Adipose tissue (tissue), 3 donors: ENCODE measurements around the gene POLRMT. TPM values are rescaled to one million over a fixed set of nuclear protein-coding genes. Genes with fewer than 3 reads are reported as not detected.

Source experiments
- H3K27ac ChIP-seq: one replicate; pipeline ENCODE4 v1.5.1; 2013; ENCODE audit warnings: low read depth, low read length
- WGBS, 3 donors: extraction: QIAGEN DNeasy Blood & Tissue Kit; methylation state at CpG; one replicate each; pipeline ENCODE4 v1.1.7; 2013; 5-methylcytosine and 5-hydroxymethylcytosine counted together
- polyA plus RNA-seq, 3 donors: library from polyadenylated mRNA; stranded (reverse); fragments of 200-250 nt; gene quantifications; one replicate each; pipeline ENCODE4 v1.2.3, GENCODE V29; 2013
- donor health status: healthy with polysubstance abuse.
- donor health status: Bipolar disorder and iron deficiency.
- donor health status: healthy.

POLRMT gene
- polyA plus RNA-seq, 3 donors, result 31.0 to 58.5 (median 35.9) TPM

GRCh38 chr19:577439-578392, 55.6 kb downstream of the POLRMT start:
- 90 to 92% (median 90%) methylated on average over 53 to 66 of the region's 66 CpGs for WGBS, 3 donors
- H3K27ac ChIP-seq, result no peak overlapping the region

GRCh38 chr19:576768-577438, 56.4 kb downstream of the POLRMT start:
- 79 to 82% (median 81%) methylated on average over 28 of the region's 28 CpGs for WGBS, 3 donors

DNA sequence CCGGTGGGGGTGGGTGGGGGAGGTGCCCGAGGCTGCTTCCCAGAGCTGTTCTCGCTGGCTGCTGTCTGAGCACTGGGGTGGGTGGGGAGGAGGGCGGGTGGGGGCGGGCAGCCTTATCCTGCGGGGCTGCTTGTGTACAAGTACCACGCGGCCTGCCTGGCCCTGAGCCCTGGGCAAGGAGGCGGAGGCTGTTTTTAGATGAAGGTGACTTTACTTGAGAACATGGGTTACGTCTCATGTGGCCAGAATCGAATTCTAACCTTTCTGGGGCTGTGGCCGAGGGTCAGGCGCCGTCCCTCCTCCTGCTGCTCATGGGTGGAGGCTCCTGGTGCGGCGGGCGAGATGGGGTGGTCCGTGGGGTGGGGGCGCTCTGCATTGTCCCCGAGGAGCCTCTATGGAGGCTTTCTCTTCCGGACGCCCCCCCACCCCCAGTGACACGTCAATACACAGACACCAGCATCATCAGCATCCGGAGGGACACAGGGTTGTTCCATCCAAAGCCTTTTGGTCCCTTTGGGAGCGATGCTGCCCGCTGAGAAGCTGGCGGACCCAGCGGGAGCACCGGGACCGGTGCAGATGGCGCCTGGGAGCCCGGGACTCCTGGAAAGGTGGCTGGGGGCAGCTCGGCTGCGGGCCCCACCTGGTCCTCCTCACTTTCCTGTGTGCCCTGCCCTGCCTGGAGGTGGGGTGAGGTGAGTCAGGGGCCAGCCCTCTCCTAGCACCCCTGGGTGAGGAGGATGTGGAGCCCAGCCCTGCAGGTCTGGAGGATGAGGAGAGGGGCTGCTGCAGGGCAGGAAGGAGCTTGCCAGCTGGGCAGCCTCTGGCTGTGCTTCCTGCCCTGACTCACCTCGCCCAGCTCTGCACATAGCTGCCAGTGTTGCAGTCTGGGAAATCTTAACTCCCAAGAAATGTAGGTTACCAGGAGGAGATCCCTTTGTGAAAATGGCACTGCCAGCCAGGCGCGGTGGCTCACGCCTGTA, 57.5 kb downstream of the POLRMT start:
- no peak overlapping the region for H3K27ac ChIP-seq

More at GRCh38 chr19:576768-577438, 56.4 kb downstream of the POLRMT start:
- no peak overlapping the region for H3K27ac ChIP-seq

DNA sequence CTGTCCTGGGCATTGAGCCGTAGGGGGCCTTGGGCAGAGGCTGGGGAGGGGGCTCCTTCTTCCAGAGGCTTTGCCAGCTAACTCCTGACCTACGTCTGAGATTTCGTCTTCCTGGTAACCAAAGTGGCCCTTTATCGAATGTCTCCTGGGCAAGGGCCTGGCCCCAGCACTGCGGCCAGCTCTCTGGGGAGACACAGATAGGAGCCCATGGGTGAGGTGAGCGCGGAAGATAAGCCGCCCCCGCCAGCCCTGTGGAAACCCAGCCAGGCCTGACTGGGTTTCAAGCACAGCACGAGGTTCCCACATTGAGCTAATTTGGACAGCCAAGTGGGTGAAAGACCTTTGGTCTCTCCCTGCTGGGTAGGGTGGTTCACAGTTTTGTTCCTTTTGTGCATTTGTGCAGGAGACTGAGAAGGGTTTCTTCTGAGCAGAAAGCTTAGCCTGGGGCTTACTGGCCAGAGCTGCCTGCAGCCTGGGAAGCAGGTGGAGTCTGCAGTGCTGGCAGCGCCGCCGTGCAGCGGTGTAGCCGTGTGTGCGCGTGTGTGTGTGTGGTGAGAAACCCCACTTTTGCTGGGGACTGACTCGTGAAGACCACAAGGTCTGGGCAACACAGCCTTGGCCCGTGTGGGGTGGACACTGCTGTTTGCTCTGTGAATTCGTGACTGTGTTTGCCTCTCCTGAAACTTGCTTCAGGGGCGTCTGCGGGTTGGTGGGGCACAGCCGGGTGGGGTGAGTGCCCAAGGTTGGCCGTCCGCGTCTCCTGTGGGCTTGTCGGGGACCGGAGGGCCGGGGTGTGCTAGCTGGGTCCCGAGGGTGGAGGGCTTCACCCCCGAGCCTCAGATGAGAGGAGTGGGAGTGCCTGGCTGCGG, 58.4 kb downstream of the POLRMT start:
- 17 to 50% (median 43%) methylated on average over 32 of the region's 32 CpGs for whole genome bisulfite sequencing, 3 donors

More for the DNA sequence above, 57.5 kb downstream of the POLRMT start:
- WGBS, 3 donors, result 39 to 64% (median 55%) methylated on average over 37 to 38 of the region's 38 CpGs

DNA sequence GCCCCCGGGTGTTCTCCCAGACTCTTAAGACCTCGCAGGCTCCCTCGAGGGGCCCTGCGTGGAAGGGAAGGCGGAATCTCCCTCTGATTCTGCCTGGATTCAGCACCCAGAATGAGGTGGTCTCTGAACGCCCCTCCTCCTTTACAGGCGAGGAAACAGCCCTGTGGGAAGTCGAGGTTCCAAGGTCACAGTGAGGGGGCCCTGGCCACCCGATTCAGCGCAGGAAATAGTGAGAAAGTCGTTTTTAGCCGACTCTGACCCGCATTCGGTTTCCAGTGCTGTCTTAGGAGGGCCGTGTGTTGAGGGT, 59.9 kb downstream of the POLRMT start:
- H3K27ac ChIP-seq, result no peak overlapping the region
- WGBS, 3 donors, result 3 to 4% (median 3%) methylated on average over 15 of the region's 15 CpGs

More for the DNA sequence above, 58.4 kb downstream of the POLRMT start:
- H3K27ac ChIP-seq, result no peak overlapping the region

DNA sequence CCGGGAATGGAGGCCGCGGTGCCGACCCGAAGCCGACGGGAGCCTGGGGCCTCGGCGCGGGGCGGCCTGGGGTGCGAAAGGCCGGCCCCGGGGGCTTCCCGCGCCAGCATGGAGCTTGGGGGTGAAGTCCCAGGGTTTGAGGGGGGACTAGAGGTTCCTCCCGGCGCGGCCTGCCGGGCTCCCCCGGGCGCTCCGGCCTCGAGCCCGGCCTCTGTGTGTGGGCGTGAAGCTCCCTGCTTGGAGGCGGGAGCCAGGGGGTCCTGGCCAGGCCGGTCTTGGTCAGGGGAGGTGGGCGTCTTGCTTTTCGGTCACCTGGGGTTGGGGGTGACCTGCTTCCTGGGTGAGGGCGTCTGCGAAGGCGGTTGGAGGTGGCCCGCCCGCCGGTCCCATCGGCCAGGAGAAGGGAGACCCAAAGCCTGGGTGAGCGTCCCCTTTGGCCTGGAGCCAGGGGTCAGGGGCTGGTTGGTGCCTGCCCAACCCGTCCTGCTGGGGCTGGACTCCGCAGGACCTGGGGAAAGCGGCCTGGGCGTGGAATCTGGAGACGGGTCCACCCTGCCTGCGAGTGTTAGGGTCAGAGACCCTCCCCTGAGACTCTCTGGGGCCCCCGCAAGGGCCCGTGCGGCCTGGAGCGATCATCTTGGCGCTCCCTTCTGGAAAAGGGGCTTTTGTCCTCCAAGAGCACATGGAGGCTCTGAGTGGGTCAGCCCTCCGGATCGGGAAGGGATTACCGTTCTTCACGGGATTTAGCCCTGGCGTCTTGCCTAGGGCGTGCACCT, 60.4 kb downstream of the POLRMT start:
- no peak overlapping the region for H3K27ac ChIP-seq
- WGBS, 3 donors, result 0 to 1% (median 0%) methylated on average over 51 to 55 of the region's 55 CpGs

DNA sequence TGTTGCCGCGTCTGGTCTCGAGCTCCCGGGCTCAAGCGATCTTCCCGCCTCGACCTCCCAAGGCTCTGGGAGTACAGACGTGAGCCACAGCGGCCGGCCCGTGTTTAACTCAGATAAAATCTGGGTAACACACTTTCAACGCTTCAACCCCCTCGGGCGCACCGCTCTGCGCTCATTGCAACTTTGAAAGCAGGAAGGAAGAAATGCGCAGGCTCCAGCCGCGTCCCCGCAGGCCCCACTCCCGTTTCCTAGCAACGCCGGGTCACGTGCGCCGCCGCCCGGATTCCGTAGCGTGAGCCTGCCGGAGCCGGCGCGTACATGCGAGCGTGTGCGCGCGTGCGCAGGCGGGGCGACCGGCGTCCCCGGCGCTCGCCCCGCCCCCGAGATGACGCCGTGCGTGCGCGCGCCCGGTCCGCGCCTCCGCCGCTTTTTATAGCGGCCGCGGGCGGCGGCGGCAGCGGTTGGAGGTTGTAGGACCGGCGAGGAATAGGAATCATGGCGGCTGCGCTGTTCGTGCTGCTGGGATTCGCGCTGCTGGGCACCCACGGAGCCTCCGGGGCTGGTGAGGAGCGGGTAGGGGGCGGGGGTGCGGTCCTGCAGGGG, 61.1 kb downstream of the POLRMT start, which contains the start of gene BSG:
TSS of gene BSG (plus strand) at position 457 of the 603 bp plus-strand sequence. CDS start at position 496, 39 bp downstream.
- 0% methylated on average over 70 to 79 of the region's 79 CpGs for whole genome bisulfite sequencing, 3 donors
- no peak within 1 kb of the TSS for H3K27ac ChIP-seq

GRCh38 chr19:571566-571974, 61.8 kb downstream of the POLRMT start:
- 1 to 2% (median 1%) methylated on average over 14 of the region's 14 CpGs for WGBS, 3 donors
- no peak overlapping the region for H3K27ac ChIP-seq

- 2 to 4% (median 3%) methylated on average over 43 to 45 of the region's 45 CpGs for WGBS, 3 donors
- no peak overlapping the region for H3K27ac ChIP-seq
These were observed 62.3 kb downstream of the POLRMT start for GRCh38 chr19:570937-571565.

- 60 to 76% (median 63%) methylated on average over 18 of the region's 25 CpGs for WGBS, 3 donors
- no peak overlapping the region for H3K27ac ChIP-seq
These were observed 63.1 kb downstream of the POLRMT start for GRCh38 chr19:570251-570686.

- H3K27ac ChIP-seq, result no peak overlapping the region
- 74 to 90% (median 82%) methylated on average over 16 to 22 of the region's 22 CpGs for WGBS, 3 donors
These were observed 65.9 kb downstream of the POLRMT start for GRCh38 chr19:567296-567900.

Other genes with a start within 250 kb of the POLRMT start
- 1 to 10 TPM in 2 of 3 donors, under 1 TPM in 1; 0.51 to 4.9 (median 4.5) TPM for gene C2CD4C, start 224.4 kb downstream of the POLRMT start, polyA plus RNA-seq
- gene SHC2, start 172.5 kb downstream of the POLRMT start, polyA plus RNA-seq, result 100 to 1,000 TPM in 1 of 3 donors, 10 to 100 TPM in 2; 15.4 to 162 (median 39.4) TPM
- 1 to 10 TPM in 1 of 3 donors, under 1 TPM in 1, not detected in 1; 0.36 to 2.0 TPM for gene MADCAM1, start 137.1 kb downstream of the POLRMT start, polyA plus RNA-seq
- 10 to 100 TPM; 11.5 to 26.8 (median 18.6) TPM for gene TPGS1, start 126.0 kb downstream of the POLRMT start, polyA plus RNA-seq
- gene CDC34, start 101.8 kb downstream of the POLRMT start, polyA plus RNA-seq, result 10 to 100 TPM; 56.3 to 67.9 (median 64.8) TPM
- 1 to 10 TPM in 1 of 3 donors, under 1 TPM in 2; 0.63 to 2.5 (median 0.79) TPM for gene GZMM, start 89.5 kb downstream of the POLRMT start, polyA plus RNA-seq
- 100 to 1,000 TPM; 219 to 604 (median 353) TPM for gene BSG, start 60.9 kb downstream of the POLRMT start, polyA plus RNA-seq
- under 1 TPM; 0.09 to 0.29 (median 0.22) TPM for gene HCN2, start 43.7 kb downstream of the POLRMT start, polyA plus RNA-seq
- under 1 TPM; 0.22 to 0.68 (median 0.35) TPM for gene FGF22, start 6.3 kb upstream of the POLRMT start, polyA plus RNA-seq
- gene RNF126, start 29.7 kb upstream of the POLRMT start, polyA plus RNA-seq, result 10 to 100 TPM; 19.1 to 50.0 (median 24.8) TPM
- 100 to 1,000 TPM in 1 of 3 donors, 10 to 100 TPM in 2; 24.5 to 153 (median 48.5) TPM for gene FSTL3, start 42.9 kb upstream of the POLRMT start, polyA plus RNA-seq
- gene PRSS57, start 61.9 kb upstream of the POLRMT start, polyA plus RNA-seq, result under 1 TPM in 2 of 3 donors, not detected in 1; 0.09 to 0.34 TPM
- 100 to 1,000 TPM in 2 of 3 donors, 1 to 10 TPM in 1; 8.0 to 153 (median 135) TPM for gene PALM, start 75.4 kb upstream of the POLRMT start, polyA plus RNA-seq
- gene MISP, start 117.6 kb upstream of the POLRMT start, polyA plus RNA-seq, result 1 to 10 TPM in 2 of 3 donors, under 1 TPM in 1; 0.45 to 1.6 (median 1.0) TPM
- 100 to 1,000 TPM in 2 of 3 donors, 10 to 100 TPM in 1; 51.6 to 125 (median 119) TPM for gene PTBP1, start 163.9 kb upstream of the POLRMT start, polyA plus RNA-seq
- gene PLPPR3, start 188.4 kb upstream of the POLRMT start, polyA plus RNA-seq, result under 1 TPM in 1 of 3 donors, not detected in 2; 0.02 TPM
- 1 to 10 TPM in 1 of 3 donors, under 1 TPM in 2; 0.03 to 3.3 (median 0.13) TPM for gene AZU1, start 194.3 kb upstream of the POLRMT start, polyA plus RNA-seq
- 1 to 10 TPM in 1 of 3 donors, under 1 TPM in 2; 0.07 to 2.8 (median 0.09) TPM for gene PRTN3, start 207.5 kb upstream of the POLRMT start, polyA plus RNA-seq
- 1 to 10 TPM in 2 of 3 donors, under 1 TPM in 1; 0.54 to 9.2 (median 2.4) TPM for gene ELANE, start 218.8 kb upstream of the POLRMT start, polyA plus RNA-seq
- gene CFD, start 226.1 kb upstream of the POLRMT start, polyA plus RNA-seq, result 1,000 to 10,000 TPM in 1 of 3 donors, 100 to 1,000 TPM in 2; 146 to 2,068 (median 706) TPM